MG63 (cell line): ENCODE results near the gene SPTA1. TPM values are rescaled to one million over a fixed set of nuclear protein-coding genes. Genes with fewer than 3 reads are reported as not detected.

Experiments used
- DNase-seq: peaks from one replicate; pipeline ENCODE4 v3.0.0-alpha.2; 2020
- H3K27me3 ChIP-seq: fragments of 250-450 bp; sonication (Bioruptor Pico); 2 replicates; pipeline ENCODE4 v1.5.1; 2020; ENCODE audit warnings: mild to moderate bottlenecking, moderate library complexity
- H3K36me3 ChIP-seq: fragments of 250-450 bp; sonication (Bioruptor Pico); 2 replicates; pipeline ENCODE4 v1.5.1; 2020; ENCODE audit warnings: mild to moderate bottlenecking, moderate library complexity
- H3K4me3 ChIP-seq: fragments of 250-450 bp; sonication (Bioruptor Pico); 2 replicates; pipeline ENCODE4 v1.5.1; 2020; ENCODE audit warnings: mild to moderate bottlenecking, moderate library complexity
- H3K9me3 ChIP-seq: fragments of 250-450 bp; sonication (Bioruptor Pico); 2 replicates; pipeline ENCODE4 v1.5.1; 2020; ENCODE audit warnings: mild to moderate bottlenecking, moderate library complexity
- total RNA-seq: library from RNA; depleted of rRNA; stranded (reverse); fragments of >200 nt; shearing (Covaris generic); gene quantifications from 2 replicates; pipeline ENCODE4 v1.2.3, GENCODE V29; 2014; ENCODE audit warnings: low replicate concordance; rRNA removed

Gene SPTA1
- total RNA-seq, result not detected in 2 replicates

- Histone ChIP-seq H3K4me3 (no peak within 1 kb of the TSS), H3K9me3 (no peaks in the 10 kb centered on the region), H3K27me3 (peaks cover 4% of the 10 kb centered on the region; the same call in 1 of the 2 replicates), H3K36me3 (no peaks in the 10 kb centered on the region)
- DNase-seq, result no peak
Observed at GRCh38 chr1:158686111-158687009, at the start of gene SPTA1. TSS of gene SPTA1 (minus strand) at chr1:158686715. CDS start at chr1:158686517, 198 bp downstream.

- H3K4me3 ChIP-seq, result no peak overlapping the region
- H3K9me3 ChIP-seq, result no peaks in the 10 kb centered on the region
- DNase-seq, result no peak
- H3K27me3 ChIP-seq, result 0 out of 2 replicates have a peak, but pooled peaks cover 2% of the 10 kb centered on the region
- no peaks in the 10 kb centered on the region for H3K36me3 ChIP-seq
Observed at GRCh38 chr1:158735848-158736247, 49.3 kb upstream of the SPTA1 start.

- H3K36me3 ChIP-seq, result no peaks in the 10 kb centered on the region
- H3K27me3 ChIP-seq, result peaks cover 3% of the 10 kb centered on the region; the same call in 1 of the 2 replicates
- no peak for DNase-seq
- no peak overlapping the region for H3K4me3 ChIP-seq
- H3K9me3 ChIP-seq, result no peaks in the 10 kb centered on the region
Observed at GRCh38 chr1:158732524-158732923, 46.0 kb upstream of the SPTA1 start.

- no peaks in the 10 kb centered on the region for H3K9me3 ChIP-seq
- DNase-seq, result no peak
- H3K4me3 ChIP-seq, result no peak overlapping the region
- H3K27me3 ChIP-seq, result peaks cover 3% of the 10 kb centered on the region; the same call in 1 of the 2 replicates
- no peaks in the 10 kb centered on the region for H3K36me3 ChIP-seq
Observed at GRCh38 chr1:158731707-158732106, 45.2 kb upstream of the SPTA1 start.

- Histone ChIP-seq H3K27me3 (peaks cover 8% of the 10 kb centered on the region), H3K4me3 (no peak overlapping the region), H3K36me3 (no peaks in the 10 kb centered on the region), H3K9me3 (no peaks in the 10 kb centered on the region)
- no peak for DNase-seq
Observed at GRCh38 chr1:158730453-158730852, 43.9 kb upstream of the SPTA1 start.

- no peak overlapping the region for H3K4me3 ChIP-seq
- no peaks in the 10 kb centered on the region for H3K36me3 ChIP-seq
- peaks cover 13% of the 10 kb centered on the region for H3K27me3 ChIP-seq
- DNase-seq, result no peak
- H3K9me3 ChIP-seq, result no peaks in the 10 kb centered on the region
Observed at GRCh38 chr1:158728510-158729225, 42.2 kb upstream of the SPTA1 start.

GRCh38 chr1:158724442-158724841, 37.9 kb upstream of the SPTA1 start:
- no peak for DNase-seq
- Histone ChIP-seq H3K9me3 (no peaks in the 10 kb centered on the region), H3K27me3 (peaks cover 13% of the 10 kb centered on the region), H3K36me3 (no peaks in the 10 kb centered on the region), H3K4me3 (no peak overlapping the region)

GRCh38 chr1:158720620-158721019, 34.1 kb upstream of the SPTA1 start, which contains the start of gene OR6K3:
TSS of gene OR6K3 (minus strand) at chr1:158720720. CDS start at chr1:158718115, 2,605 bp downstream.
- Histone ChIP-seq H3K36me3 (no peaks in the 10 kb centered on the region), H3K9me3 (no peaks in the 10 kb centered on the region), H3K4me3 (no peak within 1 kb of the TSS), H3K27me3 (peaks cover 6% of the 10 kb centered on the region; the same call in 1 of the 2 replicates)
- no peak for DNase-seq

- H3K27me3 ChIP-seq, result 0 out of 2 replicates have a peak, but pooled peaks cover 2% of the 10 kb centered on the region
- no peak overlapping the region for H3K4me3 ChIP-seq
- no peak for DNase-seq
- H3K36me3 ChIP-seq, result no peaks in the 10 kb centered on the region
- H3K9me3 ChIP-seq, result no peaks in the 10 kb centered on the region
Observed at GRCh38 chr1:158719664-158720063, 33.1 kb upstream of the SPTA1 start.

GRCh38 chr1:158717344-158717743, 30.8 kb upstream of the SPTA1 start:
- no peaks in the 10 kb centered on the region for H3K36me3 ChIP-seq
- H3K9me3 ChIP-seq, result no peaks in the 10 kb centered on the region
- H3K4me3 ChIP-seq, result no peak overlapping the region
- no peaks in the 10 kb centered on the region; the same call in 1 of the 2 replicates for H3K27me3 ChIP-seq
- no peak for DNase-seq

- H3K4me3 ChIP-seq, result no peak overlapping the region
- DNase-seq, result no peak
- H3K9me3 ChIP-seq, result no peaks in the 10 kb centered on the region
- H3K36me3 ChIP-seq, result no peaks in the 10 kb centered on the region
- H3K27me3 ChIP-seq, result no peaks in the 10 kb centered on the region; the same call in 1 of the 2 replicates
Observed at GRCh38 chr1:158716335-158716734, 29.8 kb upstream of the SPTA1 start.

GRCh38 chr1:158714754-158715153, 28.2 kb upstream of the SPTA1 start:
- Histone ChIP-seq H3K9me3 (no peaks in the 10 kb centered on the region), H3K36me3 (no peaks in the 10 kb centered on the region), H3K27me3 (no peaks in the 10 kb centered on the region; the same call in 1 of the 2 replicates), H3K4me3 (no peak overlapping the region)
- DNase-seq, result no peak

- no peak overlapping the region for H3K4me3 ChIP-seq
- no peaks in the 10 kb centered on the region for H3K36me3 ChIP-seq
- no peaks in the 10 kb centered on the region for H3K9me3 ChIP-seq
- H3K27me3 ChIP-seq, result no peaks in the 10 kb centered on the region; the same call in 1 of the 2 replicates
- DNase-seq, result no peak
Observed at GRCh38 chr1:158711098-158711497, 24.6 kb upstream of the SPTA1 start.

GRCh38 chr1:158706096-158706495, 19.6 kb upstream of the SPTA1 start:
- no peak overlapping the region for H3K4me3 ChIP-seq
- H3K36me3 ChIP-seq, result no peaks in the 10 kb centered on the region
- no peaks in the 10 kb centered on the region for H3K9me3 ChIP-seq
- H3K27me3 ChIP-seq, result no peaks in the 10 kb centered on the region; the same call in 1 of the 2 replicates
- no peak for DNase-seq

GRCh38 chr1:158700552-158700951, 14.0 kb upstream of the SPTA1 start, which contains the start of gene OR6K2:
TSS of gene OR6K2 (minus strand) at chr1:158700652. CDS start at chr1:158700652, 0 bp downstream.
- Histone ChIP-seq H3K36me3 (no peaks in the 10 kb centered on the region), H3K4me3 (no peak within 1 kb of the TSS), H3K27me3 (peaks cover 5% of the 10 kb centered on the region; the same call in 1 of the 2 replicates), H3K9me3 (no peaks in the 10 kb centered on the region)
- no peak for DNase-seq

- Histone ChIP-seq H3K27me3 (peaks cover 5% of the 10 kb centered on the region; the same call in 1 of the 2 replicates), H3K4me3 (no peak overlapping the region), H3K36me3 (no peaks in the 10 kb centered on the region), H3K9me3 (no peaks in the 10 kb centered on the region)
- no peak for DNase-seq
Observed at GRCh38 chr1:158694596-158694995, 8.1 kb upstream of the SPTA1 start.

- H3K36me3 ChIP-seq, result no peaks in the 10 kb centered on the region
- H3K27me3 ChIP-seq, result no peaks in the 10 kb centered on the region
- DNase-seq, result no peak
- H3K4me3 ChIP-seq, result no peak overlapping the region
- H3K9me3 ChIP-seq, result no peaks in the 10 kb centered on the region
Observed at GRCh38 chr1:158692356-158692755, 5.8 kb upstream of the SPTA1 start.
